Tibial nerve (tissue), 4 donors: Measurements from ENCODE around the gene MRPL34. TPM values are rescaled to one million over a fixed set of nuclear protein-coding genes. Genes with fewer than 3 reads are reported as not detected.

Source experiments
- DNase-seq, 2 donors: peaks; one replicate each; pipeline ENCODE4 v3.0.0-alpha.2; 2019; ENCODE audit warnings: low spot score in 2 of 2
- H3K27ac ChIP-seq, 4 donors: fragments of 200-600 bp; sonication (generic) in 3 of 4; one replicate each; pipeline ENCODE4 v1.5.1; 2017 to 2019; ENCODE audit warnings: mild to moderate bottlenecking in 1 of 4
- H3K27me3 ChIP-seq, 2 donors: fragments of 200-600 bp; sonication (generic) in 1 of 2; one replicate each; pipeline versions ENCODE4 v1.5.1 to v1.6.0; 2017 to 2019
- H3K36me3 ChIP-seq, 3 donors: fragments of 200-600 bp; sonication (generic); one replicate each; pipeline ENCODE4 v1.5.1; 2018 to 2019
- H3K4me1 ChIP-seq, 4 donors: fragments of 200-600 bp; sonication (generic) in 3 of 4; one replicate each; pipeline ENCODE4 v1.5.1; 2017 to 2019
- H3K4me3 ChIP-seq, 4 donors: fragments of 200-600 bp; sonication (generic) in 3 of 4; one replicate each; pipeline ENCODE4 v1.5.1; 2017 to 2019; ENCODE audit warnings: mild to moderate bottlenecking in 1 of 4, moderate library complexity in 1 of 4
- H3K9me3 ChIP-seq, 4 donors: fragments of 200-600 bp; sonication (generic) in 3 of 4; one replicate each; pipeline ENCODE4 v1.5.1; 2017 to 2019
- EP300 ChIP-seq, 2 donors: sonication (generic); formaldehyde crosslinking; IDR thresholded peaks; one replicate each; pipeline ENCODE4 v1.6.1; 2017; ENCODE audit warnings: antibody characterized with exemption in 2 of 2, mild to moderate bottlenecking in 1 of 2
- POLR2A ChIP-seq, 2 donors: fragments of 450-650 bp; IDR thresholded peaks; one replicate each; pipeline ENCODE4 v1.6.1; 2017; ENCODE audit warnings: antibody characterized with exemption in 2 of 2, mild to moderate bottlenecking in 2 of 2, moderate library complexity in 2 of 2
- WGBS, 2 donors: methylation state at CpG; one replicate each; pipeline ENCODE4 v1.1.5; 2018; 5-methylcytosine and 5-hydroxymethylcytosine counted together
- total RNA-seq, 4 donors: library from RNA; depleted of rRNA; stranded (reverse); fragments of >200 nt; gene quantifications; one replicate each; pipeline ENCODE4 v1.1.0, GENCODE V29; 2016
- TF ChIP-seq, protein P1 (sequence below), 5 experiments: fragments of 200-600 bp in 3 of 5; fragments of 450-650 bp in 2 of 5; sonication (generic) in 3 of 5; IDR thresholded peaks; one replicate each; pipeline ENCODE4 v1.5.1; 2016 to 2019; ENCODE audit warnings: antibody characterized with exemption in 5 of 5, mild to moderate bottlenecking in 3 of 5, moderate library complexity in 2 of 5

Gene MRPL34
- total RNA-seq, 4 donors from 2014 or later, result 143 to 187 (median 175) TPM

- DNase-seq, result no peak
- H3K9me3 ChIP-seq, result no peaks in the 10 kb centered on the region
- H3K36me3 ChIP-seq, result peaks cover 0 to 84% (median 12%) of the 10 kb centered on the region in 3 donors
- peaks cover 0 to 53% (median 18%) of the 10 kb centered on the region in 4 donors for H3K4me1 ChIP-seq
- 43 to 48% methylated on average over 9 to 10 of the region's 10 CpGs for WGBS, 2 donors
- H3K27ac ChIP-seq, result peak overlapping the region in 2 of 4 donors; percentile 19 to 52
- TF ChIP-seq, protein P1, sequence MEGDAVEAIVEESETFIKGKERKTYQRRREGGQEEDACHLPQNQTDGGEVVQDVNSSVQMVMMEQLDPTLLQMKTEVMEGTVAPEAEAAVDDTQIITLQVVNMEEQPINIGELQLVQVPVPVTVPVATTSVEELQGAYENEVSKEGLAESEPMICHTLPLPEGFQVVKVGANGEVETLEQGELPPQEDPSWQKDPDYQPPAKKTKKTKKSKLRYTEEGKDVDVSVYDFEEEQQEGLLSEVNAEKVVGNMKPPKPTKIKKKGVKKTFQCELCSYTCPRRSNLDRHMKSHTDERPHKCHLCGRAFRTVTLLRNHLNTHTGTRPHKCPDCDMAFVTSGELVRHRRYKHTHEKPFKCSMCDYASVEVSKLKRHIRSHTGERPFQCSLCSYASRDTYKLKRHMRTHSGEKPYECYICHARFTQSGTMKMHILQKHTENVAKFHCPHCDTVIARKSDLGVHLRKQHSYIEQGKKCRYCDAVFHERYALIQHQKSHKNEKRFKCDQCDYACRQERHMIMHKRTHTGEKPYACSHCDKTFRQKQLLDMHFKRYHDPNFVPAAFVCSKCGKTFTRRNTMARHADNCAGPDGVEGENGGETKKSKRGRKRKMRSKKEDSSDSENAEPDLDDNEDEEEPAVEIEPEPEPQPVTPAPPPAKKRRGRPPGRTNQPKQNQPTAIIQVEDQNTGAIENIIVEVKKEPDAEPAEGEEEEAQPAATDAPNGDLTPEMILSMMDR (IDR thresholded peaks at IDR 0.05), result no peak
- TF ChIP-seq POLR2A (IDR thresholded peaks at IDR 0.05), result no peak
- no peak for TF ChIP-seq EP300 (IDR thresholded peaks at IDR 0.05)
- no peak overlapping the region for H3K4me3 ChIP-seq
- no peaks in the 10 kb centered on the region for H3K27me3 ChIP-seq
Observed at GRCh38 chr19:17322854-17323253, 17.2 kb downstream of the MRPL34 start.

DNA sequence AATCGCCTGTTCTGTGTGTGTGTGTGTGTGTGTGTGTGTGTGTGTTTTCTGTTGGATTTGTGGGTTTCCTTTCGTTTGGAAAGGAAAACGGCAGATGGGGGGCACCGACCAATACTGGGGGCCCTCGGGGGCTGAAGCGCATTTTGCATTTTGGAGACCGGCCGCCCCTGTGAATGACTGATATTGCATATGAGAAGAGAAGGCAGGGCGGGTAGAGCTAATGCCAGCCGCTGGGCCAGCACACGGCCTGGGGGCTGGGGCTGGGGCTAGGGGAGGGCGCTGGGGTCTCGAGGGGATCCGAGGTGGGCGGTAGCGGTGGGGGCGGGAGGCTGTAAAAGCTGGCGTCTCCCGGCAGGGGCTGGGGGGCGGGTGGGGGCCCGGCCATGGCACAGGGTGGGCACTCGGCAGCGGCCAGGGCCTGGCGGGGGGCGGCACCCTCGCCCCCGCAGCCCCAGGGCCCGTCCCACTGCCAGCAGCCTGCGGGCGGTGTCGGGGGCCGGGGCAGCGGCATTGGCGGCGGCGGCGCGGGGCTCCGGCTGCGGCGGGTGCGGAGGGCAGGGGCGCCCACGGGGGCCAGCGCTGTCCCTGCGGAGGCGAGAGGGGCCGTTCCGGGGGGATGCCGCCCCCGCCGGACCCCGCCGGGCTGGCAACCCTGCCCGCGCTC, 17.8 kb downstream of the MRPL34 start:
- TF ChIP-seq POLR2A (IDR thresholded peaks at IDR 0.05), result no peak
- TF ChIP-seq, protein P1 (IDR thresholded peaks at IDR 0.05), result no peak
- TF ChIP-seq EP300 (IDR thresholded peaks at IDR 0.05), result no peak
- 28 to 38% methylated on average over 20 to 42 of the region's 56 CpGs for WGBS, 2 donors
- no peak for DNase-seq
- Histone ChIP-seq H3K4me1 (peaks cover 0 to 59% (median 20%) of the 10 kb centered on the region in 4 donors), H3K27ac (peak overlapping the region; percentile 36 to 84 (median 58)), H3K27me3 (no peaks in the 10 kb centered on the region), H3K36me3 (peaks cover 0 to 78% (median 12%) of the 10 kb centered on the region in 3 donors), H3K4me3 (peak overlapping the region in 1 of 4 donors; percentile 38), H3K9me3 (no peaks in the 10 kb centered on the region)

GRCh38 chr19:17323964-17324332, 18.3 kb downstream of the MRPL34 start:
- H3K27ac ChIP-seq, result peak overlapping the region; percentile 36 to 84 (median 58)
- TF ChIP-seq POLR2A (IDR thresholded peaks at IDR 0.05) (no peak), EP300 (IDR thresholded peaks at IDR 0.05) (no peak)
- TF ChIP-seq, protein P1 (IDR thresholded peaks at IDR 0.05), result no peak
- 9 to 22% methylated on average over 1 to 6 of the region's 7 CpGs for WGBS, 2 donors
- peak overlapping the region in 1 of 4 donors; percentile 38 for H3K4me3 ChIP-seq
- H3K27me3 ChIP-seq, result no peaks in the 10 kb centered on the region
- H3K4me1 ChIP-seq, result peaks cover 0 to 63% (median 21%) of the 10 kb centered on the region in 4 donors
- H3K36me3 ChIP-seq, result peaks cover 0 to 74% (median 12%) of the 10 kb centered on the region in 3 donors
- DNase-seq, result no peak
- H3K9me3 ChIP-seq, result no peaks in the 10 kb centered on the region

DNA sequence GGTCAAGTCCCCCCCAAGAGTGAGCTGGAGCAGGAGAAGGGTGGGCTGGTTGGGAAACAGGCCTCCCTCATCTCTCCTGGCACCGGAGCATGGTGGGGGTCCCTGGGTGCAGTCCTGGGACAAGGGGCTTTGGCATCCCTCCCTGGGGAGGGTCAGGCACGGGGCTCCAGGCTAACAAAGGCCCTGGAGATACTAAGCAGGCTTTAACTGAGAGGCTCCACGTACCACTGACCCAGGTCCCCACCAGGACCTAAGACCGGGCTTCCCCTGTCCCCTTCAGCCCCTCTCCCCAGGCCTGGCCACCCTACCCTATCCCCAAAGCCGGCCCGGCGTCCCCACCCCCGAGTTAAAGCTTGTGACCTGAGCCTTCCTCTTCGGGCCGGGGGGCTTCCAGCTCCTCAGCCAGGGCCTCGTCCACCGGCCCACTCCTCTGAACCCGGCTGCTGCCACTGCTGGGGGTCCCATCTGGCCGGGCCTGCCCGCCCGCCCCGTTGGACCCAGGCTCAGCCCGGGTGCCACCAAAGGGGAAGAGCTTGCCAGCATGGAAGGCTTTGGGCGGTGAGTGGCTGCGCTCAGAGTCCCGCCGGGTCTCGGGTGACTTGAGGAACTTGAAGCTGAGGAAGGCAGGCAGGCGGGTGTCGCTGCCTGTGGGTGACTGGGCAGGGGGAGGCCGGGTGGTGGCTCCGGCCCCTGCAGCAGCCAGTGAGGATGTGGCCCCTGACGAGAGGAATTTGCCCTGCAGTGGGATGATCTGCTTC, 18.9 kb downstream of the MRPL34 start:
- TF ChIP-seq EP300 (IDR thresholded peaks at IDR 0.05) (no peak), POLR2A (IDR thresholded peaks at IDR 0.05) (no peak)
- TF ChIP-seq, protein P1 (IDR thresholded peaks at IDR 0.05), result no peak
- H3K27me3 ChIP-seq, result no peaks in the 10 kb centered on the region
- 71 to 80% methylated on average over 13 to 23 of the region's 28 CpGs for WGBS, 2 donors
- no peaks in the 10 kb centered on the region for H3K9me3 ChIP-seq
- H3K4me1 ChIP-seq, result peaks cover 0 to 69% (median 24%) of the 10 kb centered on the region in 4 donors
- DNase-seq, result no peak
- H3K36me3 ChIP-seq, result peaks cover 0 to 74% (median 12%) of the 10 kb centered on the region in 3 donors
- no peak overlapping the region for H3K4me3 ChIP-seq
- H3K27ac ChIP-seq, result peak overlapping the region in 3 of 4 donors; percentile 45 to 84 (median 72)

- H3K4me3 ChIP-seq, result no peak overlapping the region
- DNase-seq, result no peak
- TF ChIP-seq POLR2A (IDR thresholded peaks at IDR 0.05), result no peak
- TF ChIP-seq, protein P1 (IDR thresholded peaks at IDR 0.05), result no peak
- no peak for TF ChIP-seq EP300 (IDR thresholded peaks at IDR 0.05)
- peak overlapping the region in 1 of 4 donors; percentile 72 for H3K27ac ChIP-seq
- H3K36me3 ChIP-seq, result peaks cover 0 to 74% (median 8%) of the 10 kb centered on the region in 3 donors
- no peaks in the 10 kb centered on the region for H3K9me3 ChIP-seq
- H3K27me3 ChIP-seq, result no peaks in the 10 kb centered on the region
- peaks cover 0 to 70% (median 25%) of the 10 kb centered on the region in 4 donors for H3K4me1 ChIP-seq
- 91 to 96% methylated on average over 18 to 20 of the region's 20 CpGs for WGBS, 2 donors
Observed at GRCh38 chr19:17325133-17325532, 19.5 kb downstream of the MRPL34 start.
